A172 (cell line): ENCODE measurements around the gene KRTAP5-5. TPM values are rescaled to one million over a fixed set of nuclear protein-coding genes. Genes with fewer than 3 reads are reported as not detected.
"Not testable (repeated sequence)": the region's sequence is repeated elsewhere in the genome, so short reads cannot be mapped to it uniquely, and the experiment has no call there.

Experiments used
- DNase-seq: peaks from one replicate; pipeline ENCODE4 v3.0.0-alpha.2; 2015; ENCODE audit warnings: low spot score
- total RNA-seq: library from RNA; depleted of rRNA; stranded (reverse); fragments of >200 nt; shearing (Covaris generic); gene quantifications from 2 replicates; pipeline ENCODE4 v1.2.3, GENCODE V29; 2014

Gene KRTAP5-5
- total RNA-seq, 1 experiment from 2014 or later: not detected

DNA sequence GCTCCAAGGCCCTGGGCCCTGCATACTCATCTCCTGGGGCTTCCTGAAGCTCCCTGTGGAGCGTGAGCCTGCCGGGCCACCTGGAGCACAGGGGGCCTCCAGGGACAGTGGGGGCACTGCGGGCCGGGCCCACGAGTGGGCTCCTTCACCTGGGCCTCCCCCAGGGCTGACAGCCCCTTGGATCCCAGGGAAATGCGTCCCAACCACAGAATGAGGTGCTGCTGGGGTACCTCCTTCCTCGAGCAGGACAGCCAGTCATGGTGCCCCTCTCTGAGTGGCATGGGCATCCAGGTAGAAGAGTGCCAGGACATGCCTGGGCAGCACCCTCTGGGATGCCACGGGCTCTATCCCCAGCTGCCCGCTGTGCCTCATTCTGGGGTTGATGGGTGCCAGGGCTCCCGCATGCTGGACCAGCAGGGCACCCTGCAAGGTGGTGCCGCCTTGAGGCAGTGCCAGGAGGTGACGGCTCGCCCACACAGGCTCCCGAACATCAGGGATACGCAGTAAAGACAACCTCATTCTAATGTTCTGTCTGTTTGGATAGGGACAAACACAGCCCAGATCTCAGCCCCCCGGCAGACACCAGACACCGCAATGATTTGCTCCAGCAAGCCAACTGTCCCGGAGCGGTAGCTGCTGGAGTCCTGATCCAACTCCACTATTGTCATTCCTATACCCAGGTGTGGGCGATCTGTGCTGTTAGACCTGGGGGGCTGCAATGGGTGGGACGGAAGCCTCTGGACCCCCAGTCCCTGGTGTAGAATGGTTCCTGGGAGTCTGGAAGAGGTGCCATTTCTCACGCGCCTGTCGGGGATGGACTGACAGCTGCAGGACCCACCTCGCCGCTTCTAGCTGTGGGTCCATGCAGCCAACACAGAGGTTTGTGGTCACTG is 25.8 kb downstream of the KRTAP5-5 start:
- no peak for DNase-seq

- no peak for DNase-seq
Observed at GRCh38 chr11:1656061-1656441, 26.5 kb downstream of the KRTAP5-5 start.

GRCh38 chr11:1656670-1657069 is 27.1 kb downstream of the KRTAP5-5 start:
- DNase-seq: no peak

- no peak for DNase-seq
Observed at GRCh38 chr11:1659506-1659905, 29.9 kb downstream of the KRTAP5-5 start.

DNA sequence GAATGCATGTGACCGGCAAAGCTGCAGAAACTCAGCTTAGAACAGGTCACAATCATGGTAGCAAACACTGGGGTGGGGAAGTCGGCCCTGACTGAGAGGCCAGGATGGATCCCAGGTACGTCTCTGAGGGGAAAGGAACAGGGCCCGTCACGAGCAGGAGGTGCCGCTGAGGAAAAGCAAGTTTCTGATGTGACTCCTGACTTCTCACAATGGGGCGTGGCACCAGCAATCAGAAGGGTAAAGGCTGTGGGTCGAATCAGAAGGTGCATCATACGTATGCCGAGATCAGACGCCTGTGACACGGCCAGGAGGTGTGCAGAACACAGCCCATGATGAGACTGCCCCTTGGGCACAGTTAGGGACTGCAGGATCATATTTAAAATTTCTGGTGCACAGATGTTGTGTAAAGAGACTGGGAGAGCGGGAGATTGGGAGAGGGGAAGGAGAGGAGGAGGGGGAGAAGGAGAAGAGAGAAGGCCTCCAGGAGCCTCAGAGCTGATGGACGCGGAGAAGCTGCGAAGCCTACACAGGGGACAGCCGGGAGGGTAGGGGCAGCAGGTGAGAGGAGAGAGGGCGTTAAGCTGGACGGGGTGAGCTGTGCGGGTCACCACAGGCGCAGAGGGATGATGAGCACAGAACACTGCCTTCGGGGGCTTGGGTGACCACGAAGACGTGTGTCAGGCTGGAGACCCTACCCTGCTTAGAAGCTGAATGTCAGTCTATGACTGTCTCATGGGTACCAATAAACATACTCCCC is 30.7 kb downstream of the KRTAP5-5 start:
- no peak for DNase-seq

DNA sequence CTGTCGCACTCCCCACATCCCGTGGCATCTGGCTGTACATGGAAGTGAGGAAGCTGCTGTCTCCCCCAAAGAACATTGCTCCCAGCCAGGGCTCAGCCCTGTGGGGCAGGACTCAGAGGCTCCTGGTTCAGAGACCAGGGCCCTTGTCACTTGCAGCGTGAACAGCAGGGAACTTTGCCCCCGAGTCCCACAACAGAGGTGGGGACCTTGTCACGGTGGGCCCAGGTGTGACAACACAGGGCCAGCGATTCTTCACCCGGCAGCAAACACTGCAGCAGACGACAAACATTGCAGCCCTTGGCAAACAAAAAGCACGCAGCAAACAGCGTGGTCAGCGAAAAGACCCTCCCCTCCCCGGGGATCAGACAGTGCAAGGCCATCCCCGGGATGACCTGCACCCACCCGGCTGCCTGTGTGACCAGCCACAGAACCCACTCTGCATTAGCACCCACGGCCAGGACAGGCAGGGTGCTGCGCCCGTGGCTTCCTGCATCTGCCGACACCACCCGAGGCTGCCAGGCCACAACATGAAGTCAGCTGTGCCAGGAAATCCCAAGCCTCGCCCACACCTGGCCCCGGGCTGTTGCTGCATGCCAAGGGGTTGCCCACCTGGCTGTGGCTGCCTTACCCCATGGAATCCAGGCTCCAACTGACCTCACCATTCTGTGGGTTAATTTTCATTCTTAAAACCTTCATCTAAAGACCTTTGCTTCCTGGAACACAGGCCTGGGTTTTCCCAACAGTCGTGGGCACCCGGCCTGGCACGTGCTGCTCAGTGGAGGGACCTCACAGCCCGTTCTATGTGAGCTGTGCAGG is 32.1 kb downstream of the KRTAP5-5 start:
- not testable (repeated sequence) for DNase-seq

GRCh38 chr11:1662699-1663283 is 33.2 kb downstream of the KRTAP5-5 start:
- DNase-seq: not testable (repeated sequence)

GRCh38 chr11:1665313-1665712 is 35.7 kb downstream of the KRTAP5-5 start:
- DNase-seq: no peak

GRCh38 chr11:1667121-1667850 is 37.7 kb downstream of the KRTAP5-5 start:
- DNase-seq: no peak

DNA sequence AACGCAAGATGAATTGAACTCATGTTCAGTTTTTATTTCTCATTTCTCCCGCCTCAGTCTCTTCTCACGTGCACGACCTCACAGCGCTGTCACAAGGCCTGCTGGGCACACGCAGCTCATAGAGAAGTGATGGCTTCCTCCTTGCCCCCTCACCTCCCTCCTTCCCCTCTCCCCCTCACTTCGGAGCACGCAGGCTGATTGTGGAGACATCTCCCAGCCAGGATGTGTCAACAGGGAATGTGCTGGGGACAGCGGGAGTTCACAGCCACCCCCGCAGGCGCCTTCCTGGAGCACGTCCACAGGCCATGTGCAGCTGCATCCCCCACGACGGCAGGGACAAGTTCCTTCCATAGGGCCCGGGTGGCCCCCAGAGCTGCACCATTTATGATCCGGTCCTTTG is 38.3 kb downstream of the KRTAP5-5 start:
- DNase-seq: no peak

DNA sequence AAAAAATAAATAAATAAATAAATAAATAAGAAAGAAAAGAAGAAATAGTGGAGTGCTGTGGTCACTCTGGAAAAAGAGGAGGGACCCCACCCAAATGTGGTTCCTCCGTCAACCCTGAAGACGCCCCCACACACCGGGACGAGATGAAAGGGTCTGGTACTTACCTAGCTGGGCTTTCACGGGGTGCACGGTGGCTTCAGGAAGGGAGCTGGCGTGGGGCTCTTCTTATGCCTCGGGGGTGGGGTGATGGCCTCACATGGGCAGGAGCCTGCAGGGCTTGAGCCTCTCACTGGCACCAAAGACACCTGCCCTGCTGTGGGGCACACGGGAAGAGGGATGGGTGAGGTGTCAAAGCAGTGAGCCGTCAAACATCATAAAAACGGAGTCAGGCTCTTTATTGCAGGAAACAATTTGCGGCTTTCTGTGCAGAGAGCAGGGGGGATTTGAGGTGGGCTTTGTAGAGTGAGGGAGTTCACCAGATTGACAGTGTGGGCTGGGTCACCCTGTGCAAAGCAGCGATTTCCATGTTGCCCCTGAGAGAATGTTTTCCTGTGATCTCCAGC is 39.4 kb downstream of the KRTAP5-5 start:
- DNase-seq: no peak

- DNase-seq: no peak
Observed at GRCh38 chr11:1669546-1670218, 40.1 kb downstream of the KRTAP5-5 start.

GRCh38 chr11:1670457-1670856 is 40.9 kb downstream of the KRTAP5-5 start:
- DNase-seq: not testable (repeated sequence)

- DNase-seq: no peak
Observed at GRCh38 chr11:1670905-1671371, 41.4 kb downstream of the KRTAP5-5 start.

GRCh38 chr11:1671658-1672057 is 42.1 kb downstream of the KRTAP5-5 start:
- no peak for DNase-seq

DNA sequence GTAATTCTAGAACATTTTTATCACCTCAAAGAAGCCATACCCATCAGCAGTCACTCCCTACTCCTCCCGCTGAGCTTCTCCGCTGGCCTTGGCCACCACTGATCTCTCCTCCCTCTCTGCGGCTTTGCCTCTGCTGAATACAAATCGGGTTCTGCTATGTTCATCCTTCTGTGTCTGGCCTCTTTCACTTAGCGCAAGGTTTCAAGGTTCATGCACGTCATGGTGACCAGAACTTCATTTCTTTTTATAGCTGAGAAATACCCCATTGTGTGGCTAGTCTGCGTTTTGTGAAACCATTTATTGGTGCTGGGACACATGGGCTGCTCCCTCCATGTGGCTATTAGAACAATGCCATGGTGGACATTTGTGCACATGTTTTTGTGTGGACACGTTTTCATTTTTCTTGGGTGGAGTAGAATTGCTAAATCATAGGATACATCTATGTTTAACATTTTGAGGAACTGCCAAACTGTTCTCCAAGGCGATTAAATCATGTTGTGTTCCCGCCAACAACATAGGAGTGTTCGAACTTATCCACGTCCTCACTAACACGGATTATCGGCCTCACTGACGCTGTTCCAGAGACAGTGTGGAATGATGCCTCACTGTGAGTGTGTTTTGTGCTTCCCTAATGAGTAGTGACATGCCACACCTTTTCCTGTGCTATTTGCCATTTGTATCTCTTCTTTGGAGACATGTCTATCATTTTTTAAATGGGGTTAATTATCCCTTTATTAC is 43.2 kb downstream of the KRTAP5-5 start:
- no peak for DNase-seq

GRCh38 chr11:1673446-1674172 is 44.0 kb downstream of the KRTAP5-5 start:
- no peak for DNase-seq
